HepG2 (cell line): ENCODE results near the gene CLASRP. TPM values are rescaled to one million over a fixed set of nuclear protein-coding genes. Genes with fewer than 3 reads are reported as not detected.

ENCODE experiments used
- ATAC-seq: fragments of 200-7000 bp; cut with Tn5 transposase; 3 replicates; pipeline ENCODE4 v1.9.1; 2020; ENCODE audit warnings: mild to moderate bottlenecking, moderate library complexity
- BruUV-seq: library from RNA; stranded (reverse); fragments of 400-500 nt; replicated peaks from 2 replicates; lab custom pipeline; 2021; lab: Mats Ljungman, UMichigan
- CTCF ChIA-PET: fragments of 300-600 bp; formaldehyde crosslinking; extraction: SDS; loops from one replicate; lab custom pipeline; 2021; ENCODE audit warnings: low total read pairs, inconsistent platforms, low intra/inter-chr PET ratio; lab: Yijun Ruan, JAX
- POLR2A ChIA-PET: fragments of 350-600 bp; sonication (Branson Sonifier 250); formaldehyde crosslinking; loops from one replicate; lab custom pipeline; 2020; ENCODE audit warnings: antibody characterized with exemption, inconsistent platforms; lab: Yijun Ruan, JAX
- DNase-seq: peaks from one replicate; pipeline ENCODE4 v3.0.0-alpha.2; 2015; ENCODE audit warnings: low spot score
- FAIRE-seq: peaks from 3 replicates; lab custom pipeline; 2011; peaks lifted over from hg19 to GRCh38; lab: Jason Lieb, UNC
- H2AFZ ChIP-seq: one replicate; pipeline ENCODE4 v1.6.1; 2011; ENCODE audit warnings: low read length, inconsistent platforms
- H3K27ac ChIP-seq: fragments of 300-600 bp; 3 replicates; pipeline ENCODE4 v1.8.0; 2011; ENCODE audit warnings: mixed run types, mild to moderate bottlenecking, mixed read lengths, low read length, inconsistent platforms; ENCODE audit not compliant: insufficient read depth; ENCODE audit errors: extremely low read length
- H3K27me3 ChIP-seq, 2 experiments: fragments of 200-600 bp in 1 of 2; 2 replicates in 1 of 2; 3 replicates in 1 of 2; pipeline versions ENCODE4 v1.6.0 to v1.8.0; 2011; ENCODE audit warnings: low read length in 2 of 2, mild to moderate bottlenecking in 2 of 2, moderate library complexity in 2 of 2, inconsistent platforms in 1 of 2; ENCODE audit not compliant: insufficient read depth in 2 of 2, control insufficient read depth in 1 of 2
- H3K36me3 ChIP-seq, 2 experiments: fragments of 200-600 bp in 1 of 2; replicated peaks in 1 of 2; 2 replicates in 1 of 2; 3 replicates in 1 of 2; pipeline versions ENCODE4 v1.5.1 to v1.8.0; 2011; ENCODE audit warnings: low read length in 2 of 2, inconsistent platforms in 1 of 2; ENCODE audit not compliant: insufficient read depth in 2 of 2, control insufficient read depth in 1 of 2
- H3K4me1 ChIP-seq: 2 replicates; pipeline ENCODE4 v1.5.1; 2012; ENCODE audit warnings: low read length, inconsistent platforms; ENCODE audit not compliant: insufficient read depth
- H3K4me2 ChIP-seq: 2 replicates; pipeline ENCODE4 v1.6.0; 2011; ENCODE audit warnings: low read depth, low read length, inconsistent platforms
- H3K4me3 ChIP-seq, 3 experiments: fragments of 200-600 bp in 1 of 3; sonication (generic), shearing (Covaris generic) in 1 of 3; replicated peaks in 1 of 3; 2 replicates each; pipeline ENCODE4 v1.5.1; 2011 to 2016; ENCODE audit warnings: low read length in 3 of 3, inconsistent platforms in 2 of 3, low read depth in 2 of 3, mild to moderate bottlenecking in 2 of 3, control low read depth in 1 of 3, mixed read lengths in 1 of 3; ENCODE audit not compliant: insufficient read depth in 1 of 3
- H3K79me2 ChIP-seq: one replicate; pipeline ENCODE4 v1.6.1; 2011; ENCODE audit warnings: low read length, inconsistent platforms; ENCODE audit not compliant: insufficient read depth
- H3K9ac ChIP-seq: 2 replicates; pipeline ENCODE4 v1.6.0; 2011; ENCODE audit warnings: mild to moderate bottlenecking, low read depth, low read length, inconsistent platforms; ENCODE audit not compliant: insufficient read depth
- H3K9me3 ChIP-seq: 2 replicates; pipeline ENCODE4 v1.5.1; 2012; ENCODE audit warnings: mild to moderate bottlenecking, low read length
- H4K20me1 ChIP-seq: 2 replicates; pipeline ENCODE4 v1.6.0; 2011; ENCODE audit warnings: inconsistent platforms, mild to moderate bottlenecking, low read length, moderate library complexity; ENCODE audit not compliant: insufficient read depth
- CEBPG ChIP-seq: IDR thresholded peaks from 2 replicates; pipeline ENCODE4 v1.6.1; 2016
- KDM3A ChIP-seq: IDR thresholded peaks from 2 replicates; pipeline ENCODE4 v1.6.1; 2018; ENCODE audit warnings: low read depth, missing compliant biosample characterization
- MATR3 ChIP-seq: sonication (generic); formaldehyde crosslinking; IDR thresholded peaks from 2 replicates; pipeline ENCODE4 v1.4.0; 2020; ENCODE audit warnings: missing genetic modification reagents
- MLX ChIP-seq: IDR thresholded peaks from 2 replicates; pipeline ENCODE4 v1.6.1; 2016
- MTERF4 ChIP-seq: sonication (generic); formaldehyde crosslinking; IDR thresholded peaks from 2 replicates; pipeline ENCODE4 v1.8.0; 2023; ENCODE audit warnings: mild to moderate bottlenecking, missing genetic modification reagents
- SAFB2 ChIP-seq: sonication (generic); formaldehyde crosslinking; IDR thresholded peaks from 2 replicates; pipeline ENCODE4 v1.5.1; 2020; ENCODE audit warnings: missing genetic modification reagents, low read depth, mild to moderate bottlenecking, borderline replicate concordance
- SMARCE1 ChIP-seq: fragments of 450-650 bp; IDR thresholded peaks from 2 replicates; pipeline ENCODE4 v1.6.1; 2017; ENCODE audit warnings: borderline replicate concordance
- SP140L ChIP-seq: sonication (generic); formaldehyde crosslinking; IDR thresholded peaks from 2 replicates; pipeline ENCODE4 v1.4.0; 2020; ENCODE audit warnings: missing genetic modification reagents, borderline replicate concordance
- SRF ChIP-seq: IDR thresholded peaks from 2 replicates; pipeline ENCODE4 v1.6.1; 2011; ENCODE audit warnings: mild to moderate bottlenecking, low read depth, low read length, moderate library complexity
- TFE3 ChIP-seq: IDR thresholded peaks from 2 replicates; pipeline ENCODE4 v1.6.1; 2016
- TMF1 ChIP-seq: sonication (generic); formaldehyde crosslinking; IDR thresholded peaks from 2 replicates; pipeline ENCODE4 v1.8.1; 2022; ENCODE audit warnings: low read depth, missing genetic modification reagents
- ZBTB7A ChIP-seq: sonication (generic); formaldehyde crosslinking; IDR thresholded peaks from 2 replicates; pipeline ENCODE4 v1.8.0; 2022; ENCODE audit warnings: mild to moderate bottlenecking, missing genetic modification reagents
- ZFP90 ChIP-seq: sonication (generic); formaldehyde crosslinking; IDR thresholded peaks from 2 replicates; pipeline ENCODE4 v1.8.0; 2022; ENCODE audit warnings: missing genetic modification reagents, mild to moderate bottlenecking, inconsistent platforms, borderline replicate concordance
- ZNF607 ChIP-seq: sonication (generic); formaldehyde crosslinking; IDR thresholded peaks from 2 replicates; pipeline ENCODE4 v1.5.1; 2020; ENCODE audit warnings: missing genetic modification reagents, mild to moderate bottlenecking, borderline replicate concordance
- ZNF652 ChIP-seq: IDR thresholded peaks from 2 replicates; pipeline ENCODE4 v1.6.1; 2016; ENCODE audit warnings: low read depth, borderline replicate concordance
- ZNF713 ChIP-seq: sonication (generic); formaldehyde crosslinking; IDR thresholded peaks from 2 replicates; pipeline ENCODE4 v1.4.0; 2020; ENCODE audit warnings: mild to moderate bottlenecking, missing genetic modification reagents
- ZNF768 ChIP-seq: sonication (generic); formaldehyde crosslinking; IDR thresholded peaks from 2 replicates; pipeline ENCODE4 v1.4.0; 2020; ENCODE audit warnings: missing genetic modification reagents
- ZUFSP ChIP-seq: sonication (generic); formaldehyde crosslinking; IDR thresholded peaks from 2 replicates; pipeline ENCODE4 v1.9.0; 2021; ENCODE audit warnings: missing genetic modification reagents, mild to moderate bottlenecking, borderline replicate concordance
- WGBS: methylation state at CpG from one replicate; pipeline ENCODE4 v1.1.6; 2017; ENCODE audit warnings: low lambda C conversion rate; 5-methylcytosine and 5-hydroxymethylcytosine counted together
- in situ Hi-C: cut with HindIII; loops from 2 replicates; pipeline ENCODE4 v1.10.0; 2017; ENCODE audit warnings: low pct_unique_long_range_greater_than_20kb; ENCODE audit not compliant: extremely low pct_ligation_motif_present
- intact Hi-C: fragments of 100-400 bp; cut with micrococcal nuclease; formaldehyde crosslinking; loops from one replicate; pipeline ENCODE4 v1.10.0; 2022; ENCODE audit not compliant: unreplicated experiment
- polyA plus RNA-seq, 8 experiments: library from polyadenylated mRNA; depleted of rRNA in 3 of 8; stranded (reverse) in 7 of 8; unstranded in 1 of 8; fragments of >200 nt; fragmentation: Illumina TruSeq in 4 of 8; extraction: Trizol in 4 of 8; gene quantifications; 2 replicates each; pipeline versions ENCODE4 v1.2.1 to v1.2.3, GENCODE V29; 2011 to 2016; ENCODE audit warnings: low read depth in 4 of 8, missing spikeins in 1 of 8, mixed read lengths in 1 of 8; ENCODE audit not compliant: insufficient read depth in 1 of 8
- total RNA-seq, 5 experiments: library from RNA; depleted of rRNA; stranded (reverse); fragments of >200 nt; fragmentation: Illumina TruSeq; extraction: Trizol; gene quantifications; 2 replicates each; pipeline ENCODE4 v1.2.3, GENCODE V29; 2016; ENCODE audit warnings: low read depth in 1 of 5

The CLASRP gene
- total and polyA plus RNA-seq, 2 of the 13 experiments (the other 11 are each of a cell fraction or from before 2014, with no cell fraction given): 32.0 to 51.4 TPM

- Histone ChIP-seq H3K4me3 (peak overlapping the region; percentile 93 to 100 (median 93)), H3K4me1 (peaks cover 65% of the 10 kb centered on the region), H3K27ac (peak overlapping the region; percentile 34), H2AFZ (no peak overlapping the region), H3K9ac (peak overlapping the region; percentile 95; the same call in 1 of the 2 replicates), H3K4me2 (peak overlapping the region; percentile 97), H3K79me2 (peaks cover 66% of the 10 kb centered on the region), H3K27me3 (no peaks in the 10 kb centered on the region; a peak in 1 of 5 replicates), H3K36me3 (peaks cover 1 to 23% of the 10 kb centered on the region in 2 experiments; a peak in 3 of 5 replicates), H4K20me1 (peaks cover 7% of the 10 kb centered on the region), H3K9me3 (no peaks in the 10 kb centered on the region)
- TF ChIP-seq ZUFSP (CRISPR knock-in tag) (no peak), ZNF768 (CRISPR knock-in tag) (no peak), ZNF607 (CRISPR knock-in tag) (no peak), KDM3A (CRISPR knock-in tag) (no peak), SAFB2 (CRISPR knock-in tag) (no peak), MTERF4 (CRISPR knock-in tag) (no peak), SRF (no peak), TMF1 (CRISPR knock-in tag) (no peak), TFE3 (CRISPR knock-in tag) (no peak), ZBTB7A (no peak), ZFP90 (no peak), SP140L (no peak), ZNF652 (CRISPR knock-in tag) (no peak), SMARCE1 (no peak), MATR3 (CRISPR knock-in tag) (no peak), CEBPG (no peak), ZNF713 (CRISPR knock-in tag) (no peak), MLX (CRISPR knock-in tag) (no peak)
- ChIA-PET POLR2A (no interaction called here), CTCF (no interaction called here)
- no peak for ATAC-seq
- BruUV-seq: no TSS peak
- intact Hi-C loops (no loop called here), in situ Hi-C loops (no loop called here)
- WGBS: 73% methylated on average over 5 of the region's 5 CpGs
- no peak for FAIRE-seq
- no peak for DNase-seq
Measured at GRCh38 chr19:45094707-45095106, 55.9 kb downstream of the CLASRP start.
